IMR-90 (cell line): ENCODE results near the gene IL17C. TPM values are rescaled to one million over a fixed set of nuclear protein-coding genes. Genes with fewer than 3 reads are reported as not detected.

Experiments used
- ATAC-seq: fragments of 200-7000 bp; cut with Tn5 transposase; 2 replicates; pipeline ENCODE4 v1.9.1; 2020; ENCODE audit warnings: low read depth, mild to moderate bottlenecking, moderate library complexity
- BruUV-seq: library from RNA; stranded (reverse); fragments of 400-500 nt; replicated peaks from 2 replicates; lab custom pipeline; 2021; lab: Mats Ljungman, UMichigan
- CTCF ChIA-PET: fragments of 300-600 bp; formaldehyde crosslinking; extraction: SDS; loops from one replicate; lab custom pipeline; 2021; ENCODE audit warnings: antibody characterized with exemption; lab: Yijun Ruan, JAX
- POLR2A ChIA-PET: fragments of 300-600 bp; sonication (Branson Sonifier 250); formaldehyde crosslinking; loops from one replicate; lab custom pipeline; 2022; ENCODE audit warnings: antibody characterized with exemption; ENCODE audit not compliant: unreplicated experiment; lab: Charles Lee
- DNase-seq: peaks from one replicate; pipeline ENCODE4 v3.0.0; 2013
- H2AFZ ChIP-seq: replicated peaks from 2 replicates; pipeline ENCODE3; 2013; ENCODE audit warnings: low read length, mild to moderate bottlenecking; ENCODE audit not compliant: poor library complexity
- H2AK5ac ChIP-seq: 2 replicates; pipeline ENCODE4 v1.6.1; 2013; ENCODE audit warnings: low read depth, low read length, inconsistent platforms
- H2AK9ac ChIP-seq: replicated peaks from 2 replicates; pipeline ENCODE3; 2013; ENCODE audit warnings: mild to moderate bottlenecking, low read depth, low read length, moderate library complexity; ENCODE audit not compliant: poor library complexity
- H2BK120ac ChIP-seq: 2 replicates; pipeline ENCODE4 v1.6.1; 2013; ENCODE audit warnings: low read depth, low read length, inconsistent platforms
- H2BK15ac ChIP-seq: 3 replicates; pipeline ENCODE4 v1.6.1; 2013; ENCODE audit warnings: low read depth, low read length, inconsistent platforms
- H2BK20ac ChIP-seq: 2 replicates; pipeline ENCODE4 v1.6.1; 2013; ENCODE audit warnings: low read depth, mild to moderate bottlenecking, inconsistent platforms, low read length, moderate library complexity
- H2BK5ac ChIP-seq: 2 replicates; pipeline ENCODE4 v1.6.1; 2013; ENCODE audit warnings: mild to moderate bottlenecking, low read depth, low read length, inconsistent platforms; ENCODE audit not compliant: poor library complexity, severe bottlenecking
- H3K14ac ChIP-seq: replicated peaks from 2 replicates; pipeline ENCODE4 v1.6.1; 2013; ENCODE audit warnings: low read depth, low read length, inconsistent platforms
- H3K18ac ChIP-seq: 2 replicates; pipeline ENCODE4 v1.6.1; 2013; ENCODE audit warnings: low read depth, low read length, control low read depth
- H3K23ac ChIP-seq: 2 replicates; pipeline ENCODE4 v1.6.1; 2013; ENCODE audit warnings: low read depth, low read length, inconsistent platforms
- H3K27ac ChIP-seq: 2 replicates; pipeline ENCODE4 v1.5.1; 2013; ENCODE audit warnings: mild to moderate bottlenecking, control low read depth, low read length; ENCODE audit not compliant: insufficient read depth
- H3K27me3 ChIP-seq: 2 replicates; pipeline ENCODE4 v1.6.1; 2013; ENCODE audit warnings: low read length; ENCODE audit not compliant: control insufficient read depth, insufficient read depth
- H3K36me3 ChIP-seq: 2 replicates; pipeline ENCODE4 v1.6.1; 2013; ENCODE audit warnings: low read length, mixed read lengths; ENCODE audit not compliant: control insufficient read depth, insufficient read depth
- H3K4ac ChIP-seq: 2 replicates; pipeline ENCODE4 v1.6.1; 2013; ENCODE audit warnings: low read depth, low read length, inconsistent platforms
- H3K4me1 ChIP-seq: 2 replicates; pipeline ENCODE4 v1.6.1; 2013; ENCODE audit warnings: low read length, mixed read lengths; ENCODE audit not compliant: control insufficient read depth, insufficient read depth
- H3K4me2 ChIP-seq: 2 replicates; pipeline ENCODE4 v1.6.1; 2013; ENCODE audit warnings: low read depth, mild to moderate bottlenecking, control low read depth, low read length, moderate library complexity
- H3K4me3 ChIP-seq: 2 replicates; pipeline ENCODE4 v1.5.1; 2013; ENCODE audit warnings: low read depth, mild to moderate bottlenecking, control low read depth, low read length, moderate library complexity; ENCODE audit not compliant: insufficient read depth
- H3K56ac ChIP-seq: 2 replicates; pipeline ENCODE4 v1.6.1; 2013; ENCODE audit warnings: low read length, inconsistent platforms; ENCODE audit not compliant: insufficient read depth; ENCODE audit errors: extremely low read depth
- H3K79me1 ChIP-seq, 2 experiments: 2 replicates each; pipeline ENCODE4 v1.6.1; 2013; ENCODE audit warnings: low read length in 2 of 2, inconsistent platforms in 1 of 2, low read depth in 1 of 2
- H3K9ac ChIP-seq: 2 replicates; pipeline ENCODE4 v1.6.1; 2013; ENCODE audit warnings: low read depth, low read length, control low read depth
- H3K9me1 ChIP-seq: 2 replicates; pipeline ENCODE4 v1.6.1; 2013; ENCODE audit warnings: low read length, inconsistent platforms; ENCODE audit not compliant: insufficient read depth
- H3K9me3 ChIP-seq: 2 replicates; pipeline ENCODE4 v1.6.1; 2013; ENCODE audit warnings: low read length; ENCODE audit not compliant: control insufficient read depth, insufficient read depth
- H4K20me1 ChIP-seq: 2 replicates; pipeline ENCODE4 v1.6.1; 2013; ENCODE audit warnings: low read length, inconsistent platforms; ENCODE audit not compliant: insufficient read depth
- H4K5ac ChIP-seq: 2 replicates; pipeline ENCODE4 v1.6.1; 2013; ENCODE audit warnings: mild to moderate bottlenecking, low read depth, low read length, control low read depth
- H4K8ac ChIP-seq, 2 experiments: 2 replicates each; pipeline ENCODE4 v1.6.1; 2013; ENCODE audit warnings: low read depth in 2 of 2, low read length in 2 of 2, control low read depth in 1 of 2, inconsistent platforms in 1 of 2
- H4K91ac ChIP-seq: 2 replicates; pipeline ENCODE4 v1.6.1; 2013; ENCODE audit warnings: low read depth, low read length, inconsistent platforms; ENCODE audit not compliant: insufficient read depth
- BHLHE40 ChIP-seq: fragments of 150-350 bp; IDR thresholded peaks from 2 replicates; pipeline ENCODE4 v1.6.1; 2016; ENCODE audit warnings: mild to moderate bottlenecking, low read depth, low read length
- CHD1 ChIP-seq: IDR thresholded peaks from 2 replicates; pipeline ENCODE4 v1.6.1; 2012; ENCODE audit warnings: low read depth, low read length, improper control_type of control experiment
- CTCF ChIP-seq: conservative IDR thresholded peaks from 2 replicates; pipeline ENCODE4 v1.5.1; 2012; ENCODE audit warnings: mild to moderate bottlenecking, low read depth, low read length, improper control_type of control experiment
- ELK1 ChIP-seq: fragments of 150-350 bp; IDR thresholded peaks from 2 replicates; pipeline ENCODE4 v1.6.1; 2016; ENCODE audit warnings: low read depth, mild to moderate bottlenecking, low read length, moderate library complexity, borderline replicate concordance
- RAD21 ChIP-seq: IDR thresholded peaks from 2 replicates; pipeline ENCODE4 v1.6.1; 2012; ENCODE audit warnings: low read length, improper control_type of control experiment
- SMC3 ChIP-seq: fragments of 150-350 bp; IDR thresholded peaks from 2 replicates; pipeline ENCODE4 v1.6.1; 2016; ENCODE audit warnings: low read depth, mild to moderate bottlenecking, antibody characterized with exemption, low read length, moderate library complexity
- WGBS, 2 experiments: methylation state at CpG; one replicate each; pipeline versions ENCODE4 v1.1.5 to v1.1.7; 2013; ENCODE audit warnings: missing lambda C conversion rate in 2 of 2; ENCODE audit not compliant: insufficient read length in 1 of 2; ENCODE audit errors: extremely low coverage in 2 of 2; 5-methylcytosine and 5-hydroxymethylcytosine counted together
- dilution Hi-C: fragments of 300-500 bp; cut with HindIII; formaldehyde crosslinking; loops from one replicate; pipeline ENCODE4 v1.14.3; 2018; ENCODE audit warnings: low sequenced_read_pairs; ENCODE audit not compliant: unreplicated experiment
- in situ Hi-C: fragments of 300-500 bp; cut with MboI; formaldehyde crosslinking; loops from 3 replicates; pipeline ENCODE4 v1.14.3; 2019; ENCODE audit warnings: low sequenced_read_pairs, inconsistent platforms, mixed read lengths
- intact Hi-C: fragments of 100-400 bp; cut with micrococcal nuclease; formaldehyde crosslinking; loops from 2 replicates; pipeline ENCODE4 v1.10.0; 2022
- polyA plus RNA-seq, 3 experiments: library from polyadenylated mRNA; depleted of rRNA; stranded (reverse); fragments of >200 nt; gene quantifications; 2 replicates each; pipeline ENCODE4 v1.2.3, GENCODE V29; 2012; ENCODE audit warnings: low replicate concordance in 1 of 3
- total RNA-seq: library from RNA; depleted of rRNA; stranded (reverse); fragments of >200 nt; gene quantifications from 2 replicates; pipeline ENCODE4 v1.2.3, GENCODE V29; 2012
- TF ChIP-seq, protein P1 (sequence below): fragments of 150-350 bp; IDR thresholded peaks from 2 replicates; pipeline ENCODE4 v1.6.1; 2017; ENCODE audit warnings: mild to moderate bottlenecking, antibody characterized with exemption, low read length, low read depth

IL17C gene
- total and polyA plus RNA-seq, 2 of the 4 experiments (the other 2 are of a cell fraction) = 0.09 TPM; not detected in 1

GRCh38 chr16:88595101-88595500, 43.3 kb upstream of the IL17C start:
- H3K9me1 ChIP-seq = peaks cover 3% of the 10 kb centered on the region; the same call in 1 of the 2 replicates
- ChIA-PET POLR2A (no interaction called here), CTCF (no interaction called here)
- no peak overlapping the region for H4K91ac ChIP-seq
- no peak for ATAC-seq
- H2AK5ac ChIP-seq = no peak overlapping the region
- H3K4me2 ChIP-seq = no peak overlapping the region
- no peak overlapping the region for H3K18ac ChIP-seq
- no peak overlapping the region for H2BK15ac ChIP-seq
- no CpG with 5 or more reads among the region's 6 CpGs for WGBS, 2 experiments
- DNase-seq = no peak
- no peaks in the 10 kb centered on the region for H3K4me1 ChIP-seq
- no peak overlapping the region for H4K5ac ChIP-seq
- no peak overlapping the region for H3K56ac ChIP-seq
- TF ChIP-seq BHLHE40 (no peak), ELK1 (no peak), CHD1 (no peak), SMC3 (no peak), RAD21 (no peak), CTCF (no peak)
- TF ChIP-seq, protein P1, sequence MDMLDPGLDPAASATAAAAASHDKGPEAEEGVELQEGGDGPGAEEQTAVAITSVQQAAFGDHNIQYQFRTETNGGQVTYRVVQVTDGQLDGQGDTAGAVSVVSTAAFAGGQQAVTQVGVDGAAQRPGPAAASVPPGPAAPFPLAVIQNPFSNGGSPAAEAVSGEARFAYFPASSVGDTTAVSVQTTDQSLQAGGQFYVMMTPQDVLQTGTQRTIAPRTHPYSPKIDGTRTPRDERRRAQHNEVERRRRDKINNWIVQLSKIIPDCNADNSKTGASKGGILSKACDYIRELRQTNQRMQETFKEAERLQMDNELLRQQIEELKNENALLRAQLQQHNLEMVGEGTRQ = no peak
- no peak overlapping the region for H3K14ac ChIP-seq
- no peak overlapping the region for H3K4me3 ChIP-seq
- H4K20me1 ChIP-seq = peaks cover 21% of the 10 kb centered on the region
- BruUV-seq = no TSS peak
- H2BK120ac ChIP-seq = no peak overlapping the region
- intact Hi-C loops = no loop called here
- H3K9me3 ChIP-seq = no peaks in the 10 kb centered on the region
- in situ Hi-C loops = no loop called here
- no peak overlapping the region for H3K27ac ChIP-seq
- H2BK20ac ChIP-seq = no peak overlapping the region
- no peak overlapping the region for H4K8ac ChIP-seq
- H3K36me3 ChIP-seq = peaks cover 39% of the 10 kb centered on the region
- no peaks in the 10 kb centered on the region for H3K27me3 ChIP-seq
- no peak overlapping the region for H3K4ac ChIP-seq
- no peak overlapping the region for H2AFZ ChIP-seq
- no peak overlapping the region for H2AK9ac ChIP-seq
- dilution Hi-C loops = no loop called here
- H3K23ac ChIP-seq = no peak overlapping the region
- H3K9ac ChIP-seq = no peak overlapping the region
- peaks cover 14 to 61% of the 10 kb centered on the region in 2 experiments for H3K79me1 ChIP-seq
- H2BK5ac ChIP-seq = no peak overlapping the region
